Spleen (tissue), 7 donors: ENCODE results near the gene REEP5.
A peak's percentile ranks its signal among the peaks of the same experiment; 100 is the strongest.

Experiments used
- CTCF ChIP-seq, 11 experiments: fragments of 200-600 bp in 7 of 11; fragments of 450-650 bp in 4 of 11; sonication (generic) in 4 of 11; IDR thresholded peaks in 8 of 11; conservative IDR thresholded peaks in 3 of 11; 1 replicate in 7 of 11; 2 replicates in 4 of 11; pipeline versions ENCODE4 v1.4.0 to v1.8.0; 2016 to 2021; ENCODE audit warnings: antibody characterized with exemption in 11 of 11, inconsistent platforms in 4 of 11, mild to moderate bottlenecking in 1 of 11
- POLR2A ChIP-seq, 3 donors: fragments of 450-650 bp; IDR thresholded peaks; one replicate each; pipeline ENCODE4 v1.5.1; 2017; ENCODE audit warnings: antibody characterized with exemption in 3 of 3, mild to moderate bottlenecking in 1 of 3
- POLR2AphosphoS5 ChIP-seq, 3 donors: sonication (generic); formaldehyde crosslinking; IDR thresholded peaks; one replicate each; pipeline ENCODE4 v1.5.1; 2017; ENCODE audit warnings: antibody characterized with exemption in 3 of 3
- donor health status: DM: no; HTN: no; CAD: no; lungs with moderate emphysema.
- donor health status: DM: no; HTN: no; CAD: no.
- donor health status: DM: no; HTN: no; CAD: no.

GRCh38 chr5:112921833-112922817 is at the start of gene REEP5:
- TF ChIP-seq CTCF (IDR thresholded peaks at IDR 0.05 in 8 of 11, conservative IDR thresholded peaks at IDR 0.05 in 3 of 11) = peak; percentile 55 to 96 (median 88)
- TF ChIP-seq POLR2A (IDR thresholded peaks at IDR 0.05) = peak in 2 of 3 donors; percentile 82 to 85
- TF ChIP-seq POLR2AphosphoS5 (IDR thresholded peaks at IDR 0.05) = peak; percentile 92 to 96 (median 93)
